GM19099 (cell line): ENCODE measurements around the gene SLC9A3.

Experiments used
- POLR2A ChIP-seq: IDR thresholded peaks from 3 replicates; pipeline ENCODE4 v1.6.1; 2011; ENCODE audit warnings: low read depth; ENCODE audit not compliant: insufficient read length; ENCODE audit errors: extremely low read depth

SLC9A3 gene

DNA sequence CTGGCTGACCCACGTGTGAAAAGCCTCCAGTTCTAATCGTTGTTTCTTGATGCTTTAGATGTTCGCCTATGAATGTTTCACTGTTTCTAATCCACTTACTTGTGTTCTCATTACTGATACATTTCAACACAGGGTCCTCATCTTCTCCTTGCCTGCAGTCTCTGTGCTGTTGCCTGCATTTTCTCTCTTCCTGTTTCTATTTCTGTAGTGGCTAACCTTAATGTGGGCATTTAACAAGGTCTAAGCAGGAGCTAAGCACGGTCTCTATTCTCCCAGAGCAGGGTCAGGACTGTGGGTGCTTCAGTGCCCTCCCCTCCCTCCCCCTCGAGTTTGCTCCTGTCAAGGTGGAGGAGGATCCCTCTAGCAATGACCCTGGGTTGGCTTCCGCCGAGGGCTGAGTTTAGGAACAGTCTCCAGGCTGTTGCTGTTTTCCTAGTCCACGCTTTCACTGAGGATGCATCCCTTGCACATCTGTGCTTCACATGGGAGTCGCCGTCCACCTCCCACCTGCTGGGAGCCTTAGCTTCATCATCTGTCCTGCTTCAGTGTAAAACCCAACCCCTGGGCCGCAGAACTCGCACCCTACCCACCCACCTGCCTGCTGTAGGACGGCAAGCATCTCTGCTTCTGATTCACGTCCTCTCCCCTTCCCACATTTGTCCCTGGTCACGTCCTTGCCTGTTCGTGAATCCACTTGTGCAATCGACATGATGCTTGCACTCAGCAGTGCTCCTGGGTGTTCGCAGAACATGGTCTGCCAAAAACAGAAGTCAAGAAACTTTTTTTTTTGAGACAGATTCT, 83.6 kb downstream of the SLC9A3 start:
- TF ChIP-seq POLR2A: no peak

DNA sequence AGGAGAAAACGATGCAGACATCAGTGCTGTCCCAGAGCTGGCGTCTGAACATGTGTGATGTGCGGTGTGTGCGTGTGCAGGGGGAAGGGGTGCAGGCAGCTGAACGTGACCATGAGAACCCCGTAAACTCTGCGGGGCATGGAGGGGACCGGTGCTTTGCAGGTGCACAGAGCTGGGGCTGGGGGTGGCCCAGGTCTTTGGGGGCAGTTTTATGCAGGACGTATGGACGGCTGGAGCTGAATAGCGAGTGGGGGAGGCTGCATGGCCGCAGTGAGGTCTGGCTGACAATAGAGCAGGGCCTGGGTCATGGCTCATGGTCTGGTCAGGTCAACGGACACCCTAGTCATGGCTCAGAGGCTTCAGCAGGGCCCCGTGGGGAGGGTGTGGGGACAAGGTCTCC, 84.6 kb downstream of the SLC9A3 start:
- no peak for TF ChIP-seq POLR2A

DNA sequence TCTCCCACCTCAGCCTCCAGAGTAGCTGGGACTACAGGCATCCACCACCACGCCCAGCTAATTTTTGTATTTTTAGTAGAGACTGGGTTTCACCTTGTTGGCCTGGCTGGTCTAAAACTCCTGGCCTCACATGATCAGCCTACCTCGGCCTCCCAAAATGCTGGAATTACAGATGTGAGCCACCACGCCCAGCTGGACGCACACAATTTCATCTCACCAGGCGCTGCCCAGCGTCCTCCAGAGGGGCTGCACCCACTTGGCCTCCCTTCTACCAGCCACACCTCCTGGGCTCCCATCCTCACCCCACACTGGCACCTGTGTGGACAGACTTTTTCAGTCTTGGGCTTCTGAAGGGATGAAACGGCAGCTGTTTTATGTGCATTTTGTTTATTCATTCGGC, 85.1 kb downstream of the SLC9A3 start:
- no peak for TF ChIP-seq POLR2A

DNA sequence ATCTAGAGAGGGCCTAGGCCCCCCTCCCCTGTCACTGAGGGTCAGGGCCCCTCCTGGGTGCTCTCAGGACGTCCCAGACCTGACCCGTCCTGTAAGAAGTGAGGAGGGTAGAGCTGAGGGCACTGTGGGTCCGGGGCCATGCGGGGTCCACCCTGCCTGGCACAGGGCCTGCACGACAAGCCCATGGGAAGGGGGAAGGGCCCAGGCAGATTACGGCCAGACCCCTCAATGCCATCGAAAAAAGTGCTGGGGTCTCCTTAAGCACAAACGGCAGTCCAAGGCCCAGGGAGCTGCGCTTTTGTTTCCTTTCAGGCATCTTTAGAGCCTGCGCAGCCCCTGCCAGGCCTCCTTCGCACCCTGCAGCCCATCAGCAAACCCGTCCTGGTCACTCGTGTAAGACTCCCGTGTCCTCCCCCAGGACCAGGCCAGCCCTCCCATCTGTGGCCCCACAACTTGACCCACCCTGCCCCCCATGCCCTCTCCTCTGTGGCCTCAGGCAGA, 85.7 kb downstream of the SLC9A3 start:
- no peak for TF ChIP-seq POLR2A

DNA sequence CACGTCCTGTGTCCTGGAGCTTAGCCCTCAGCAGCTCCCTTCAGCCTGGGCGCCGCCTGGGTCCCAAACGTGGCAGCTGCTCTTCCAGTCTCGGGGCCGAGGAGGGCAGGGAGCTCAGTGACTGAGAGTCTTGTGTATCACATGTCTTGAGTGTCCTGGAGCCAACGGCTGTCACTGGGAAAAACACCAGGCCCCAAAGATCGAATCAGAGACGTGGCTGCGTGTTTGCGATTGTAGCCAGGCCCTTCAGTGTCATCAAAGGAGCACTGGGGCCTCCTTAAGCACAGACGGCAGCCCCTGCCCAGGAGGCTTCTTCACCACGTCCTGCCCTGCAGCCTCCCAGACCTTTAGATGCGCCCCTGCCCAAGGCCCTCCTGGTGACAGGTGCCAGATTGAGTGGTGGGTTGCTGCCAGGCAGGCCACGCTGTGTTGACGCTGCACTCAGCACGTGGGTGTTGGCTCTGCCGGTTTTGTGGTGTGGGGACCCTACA, 86.9 kb downstream of the SLC9A3 start:
- TF ChIP-seq POLR2A: no peak

DNA sequence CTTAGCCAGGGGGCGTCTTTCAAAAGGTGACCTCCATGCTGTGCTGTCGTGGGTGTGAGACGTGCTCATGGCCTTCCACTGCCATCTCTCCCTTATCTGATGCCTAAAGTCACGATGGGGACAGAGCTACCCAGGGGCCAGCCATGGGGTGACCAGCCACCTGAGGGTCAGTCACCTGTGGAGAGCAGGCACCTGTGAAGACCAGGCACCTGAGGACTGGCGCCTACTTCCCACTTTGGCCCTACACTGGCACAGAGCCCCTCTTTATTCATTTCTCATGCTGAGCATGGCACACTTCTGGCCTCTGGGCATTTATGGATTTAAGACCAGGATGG, 87.6 kb downstream of the SLC9A3 start:
- TF ChIP-seq POLR2A: no peak

DNA sequence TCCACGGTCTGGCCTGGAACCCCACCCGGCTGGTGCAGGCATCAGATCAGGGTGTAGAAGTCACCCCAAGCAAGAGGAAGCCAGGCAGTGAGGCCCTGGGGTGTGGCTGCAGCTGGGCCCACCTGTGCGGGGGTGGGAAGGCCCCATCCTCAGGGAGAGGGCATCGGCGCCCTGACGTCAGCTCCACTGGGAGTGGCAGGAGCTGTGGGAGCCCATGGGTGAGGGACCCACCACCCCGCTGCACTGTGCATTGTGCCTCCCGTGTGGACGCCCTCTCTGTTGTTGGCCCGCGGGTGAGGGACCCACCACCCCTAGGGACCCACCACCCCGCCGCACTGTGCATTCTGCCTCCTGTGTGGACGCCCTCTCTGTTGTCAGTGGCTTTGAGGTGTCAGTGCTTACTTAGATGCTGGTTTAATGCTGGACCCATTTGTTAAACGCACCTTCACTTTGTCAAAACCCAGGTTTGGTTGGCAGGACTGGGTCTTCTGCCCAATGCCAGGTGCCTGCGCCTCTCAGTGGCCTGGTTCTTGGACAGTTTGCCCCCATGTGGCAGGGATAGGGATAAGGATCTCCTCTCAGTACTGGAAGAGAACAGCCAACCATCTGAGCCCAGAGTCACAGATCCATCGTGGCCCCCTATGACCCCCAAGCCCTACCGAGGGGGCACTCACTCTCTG, 88.1 kb downstream of the SLC9A3 start:
- TF ChIP-seq POLR2A: no peak

DNA sequence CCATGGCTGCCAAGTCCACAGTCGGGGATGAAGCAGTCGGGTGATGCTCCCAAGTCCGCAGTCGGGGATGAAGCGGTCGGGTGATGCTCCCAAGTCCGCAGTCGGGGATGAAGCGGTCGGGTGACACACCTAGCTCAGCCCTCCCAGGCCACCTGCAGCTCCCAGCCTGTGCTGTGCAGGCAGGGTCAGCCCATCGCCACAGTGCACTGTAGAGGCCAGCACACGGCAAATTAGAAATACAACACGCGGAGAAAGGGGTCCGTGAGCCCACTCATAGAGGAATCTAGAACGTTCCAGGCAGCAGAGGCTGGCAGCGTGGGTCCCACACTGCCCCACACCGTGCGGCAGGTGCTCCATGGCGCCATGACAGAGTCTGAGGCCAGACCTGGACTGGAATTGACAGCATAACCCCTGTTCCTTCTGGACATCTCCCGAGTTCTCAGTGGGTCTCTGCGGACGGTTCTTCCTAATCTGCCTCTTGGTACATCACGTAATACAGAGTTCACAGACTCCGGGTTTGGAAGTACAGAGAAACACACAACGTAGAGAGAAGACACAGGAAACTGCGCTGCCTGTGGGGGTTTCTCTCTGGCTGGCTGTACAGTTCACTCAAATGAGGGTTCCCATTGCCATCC, 89.0 kb downstream of the SLC9A3 start:
- no peak for TF ChIP-seq POLR2A

DNA sequence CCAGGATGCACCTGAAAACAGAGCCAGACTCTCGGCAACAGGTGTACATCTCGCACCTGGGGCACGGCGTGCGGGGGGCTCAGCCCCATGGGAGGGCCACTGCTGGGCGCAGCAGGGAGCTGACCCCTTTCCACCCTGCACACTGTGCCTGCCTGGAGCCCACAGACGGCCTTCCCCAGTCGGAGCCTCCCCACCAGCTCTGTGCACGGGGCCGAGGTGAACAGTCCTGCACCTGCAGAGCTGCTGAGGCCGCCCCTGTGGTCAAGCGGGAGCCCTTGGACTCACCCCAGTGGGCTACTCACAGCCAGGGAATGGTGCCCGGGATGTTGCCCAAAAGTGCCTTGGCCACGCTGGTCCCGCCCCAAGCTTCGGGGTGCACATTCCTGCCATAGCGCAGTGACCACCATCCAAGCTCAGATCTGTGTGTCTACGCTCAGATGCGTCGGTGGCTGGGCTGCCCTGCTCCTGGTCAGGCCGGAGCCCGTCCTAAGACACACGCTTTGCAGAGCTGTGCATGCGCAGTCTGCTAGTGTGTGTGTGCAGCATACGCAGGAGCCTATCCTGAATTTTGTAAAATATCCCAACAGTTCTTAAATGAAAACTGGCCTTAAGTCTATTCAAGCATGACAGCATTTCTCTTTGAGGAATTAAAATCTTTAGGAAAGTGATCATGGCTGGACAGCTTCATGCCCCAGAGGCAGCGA, 89.7 kb downstream of the SLC9A3 start:
- TF ChIP-seq POLR2A: no peak

DNA sequence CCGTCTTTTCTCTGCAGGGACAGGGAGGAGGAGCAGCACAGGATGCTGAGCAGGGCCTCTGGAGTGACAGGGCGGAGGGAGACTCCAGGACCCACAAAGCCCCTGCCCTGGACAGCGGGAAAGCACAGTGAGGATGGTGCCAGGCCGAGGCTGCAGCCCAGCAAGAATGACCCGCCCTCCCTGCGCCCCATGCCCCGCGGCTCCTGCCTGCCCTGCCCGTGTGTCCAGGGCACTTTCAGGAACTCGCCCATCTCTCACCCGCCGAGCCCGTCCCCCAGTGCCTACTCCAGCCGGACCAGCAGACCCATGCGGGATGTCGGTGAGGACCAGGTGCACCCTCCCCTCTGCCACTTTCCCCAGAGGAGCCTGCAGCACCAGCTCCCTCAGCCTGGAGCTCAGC, 90.4 kb downstream of the SLC9A3 start:
- no peak for TF ChIP-seq POLR2A

DNA sequence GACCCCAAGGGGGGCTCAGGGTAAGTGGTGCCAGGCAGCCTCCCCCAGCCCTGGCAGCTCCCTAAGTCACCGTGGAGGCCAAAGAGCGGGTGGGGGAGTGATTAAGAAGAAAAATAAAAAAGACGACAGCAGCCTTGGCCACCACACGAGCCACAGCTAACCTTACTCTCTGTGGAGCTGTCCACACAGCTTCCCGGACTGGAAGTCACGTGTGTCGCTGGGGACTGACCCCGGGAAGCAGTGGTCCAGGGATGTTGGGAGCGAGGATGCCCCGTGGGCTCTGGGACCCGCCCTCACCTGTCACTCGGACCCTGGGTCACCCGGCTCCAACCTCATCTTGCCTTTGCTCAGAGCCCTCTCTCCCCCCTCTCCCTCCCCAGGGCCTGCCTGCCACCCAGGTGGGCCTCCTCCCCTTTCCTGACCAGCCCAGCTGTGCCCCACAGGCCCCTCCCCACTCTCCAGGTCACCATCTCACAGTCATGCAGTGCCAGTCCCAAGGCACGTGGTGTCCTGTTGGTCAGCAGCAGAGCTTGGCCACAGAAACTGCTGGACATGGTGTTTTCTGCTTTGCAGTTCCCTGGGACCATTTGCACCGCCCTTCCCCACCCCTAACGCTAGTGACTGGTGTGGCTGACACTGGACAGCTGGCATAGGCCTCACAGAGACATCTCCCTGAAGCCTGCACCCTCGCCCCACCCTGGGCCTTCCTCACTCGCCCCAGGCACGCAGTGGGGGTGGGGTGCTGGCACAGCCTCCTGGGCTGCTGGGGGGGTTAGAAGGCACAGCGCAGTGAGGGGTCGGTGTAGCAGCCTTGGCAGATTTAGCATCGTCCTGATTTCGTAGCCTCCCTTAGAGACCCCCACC, 91.1 kb downstream of the SLC9A3 start:
- no peak for TF ChIP-seq POLR2A

DNA sequence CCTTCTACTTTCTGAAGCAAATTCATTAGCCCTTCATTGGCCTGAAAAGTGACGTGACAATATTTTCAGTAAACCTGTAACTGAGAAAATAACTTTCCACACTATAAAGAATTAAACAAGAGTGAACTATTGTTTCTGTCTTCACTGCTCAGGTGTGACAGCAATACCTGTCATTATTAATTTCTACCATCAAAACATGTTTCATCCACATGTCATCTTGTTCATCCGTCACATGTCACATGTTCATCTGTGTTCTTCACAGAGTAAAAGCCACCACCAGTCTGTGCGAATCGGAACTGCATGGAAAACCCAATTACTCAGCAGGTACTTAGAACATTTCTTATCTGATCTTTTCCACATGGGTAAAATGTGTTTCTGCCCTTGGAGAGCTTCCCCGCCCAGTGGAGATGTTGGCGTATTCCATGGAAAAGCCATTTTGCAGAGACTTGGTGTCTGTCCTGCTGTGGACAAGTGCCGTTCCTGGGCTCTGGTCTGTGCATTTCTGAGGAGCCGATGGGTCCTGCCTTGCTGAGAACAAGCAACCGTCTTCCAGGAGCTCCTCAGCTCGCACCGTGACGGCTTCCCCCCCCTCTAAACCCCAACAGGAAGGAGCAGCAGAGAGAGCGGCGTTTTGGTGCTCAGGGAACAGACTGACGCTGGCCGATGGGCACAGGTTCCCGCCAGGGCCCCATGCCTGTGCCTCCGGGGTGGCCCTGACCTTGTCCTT, 91.9 kb downstream of the SLC9A3 start:
- no peak for TF ChIP-seq POLR2A

DNA sequence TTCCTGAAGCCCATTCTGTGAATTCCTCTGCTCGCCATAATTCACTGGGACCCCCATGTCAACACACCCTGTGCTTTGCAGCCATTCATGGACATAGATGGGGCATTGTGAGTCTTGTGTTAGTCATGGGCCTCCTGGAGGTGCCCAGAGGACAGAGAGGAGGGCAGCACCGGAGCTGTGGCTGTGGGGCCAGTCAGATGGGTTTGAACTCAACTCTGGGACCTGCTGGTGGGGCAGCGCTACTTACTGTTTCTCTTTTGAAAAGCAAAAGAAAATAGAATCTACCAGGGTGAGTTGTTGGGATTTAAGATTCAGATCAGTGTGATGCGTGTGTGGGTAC, 92.6 kb downstream of the SLC9A3 start:
- TF ChIP-seq POLR2A: no peak

DNA sequence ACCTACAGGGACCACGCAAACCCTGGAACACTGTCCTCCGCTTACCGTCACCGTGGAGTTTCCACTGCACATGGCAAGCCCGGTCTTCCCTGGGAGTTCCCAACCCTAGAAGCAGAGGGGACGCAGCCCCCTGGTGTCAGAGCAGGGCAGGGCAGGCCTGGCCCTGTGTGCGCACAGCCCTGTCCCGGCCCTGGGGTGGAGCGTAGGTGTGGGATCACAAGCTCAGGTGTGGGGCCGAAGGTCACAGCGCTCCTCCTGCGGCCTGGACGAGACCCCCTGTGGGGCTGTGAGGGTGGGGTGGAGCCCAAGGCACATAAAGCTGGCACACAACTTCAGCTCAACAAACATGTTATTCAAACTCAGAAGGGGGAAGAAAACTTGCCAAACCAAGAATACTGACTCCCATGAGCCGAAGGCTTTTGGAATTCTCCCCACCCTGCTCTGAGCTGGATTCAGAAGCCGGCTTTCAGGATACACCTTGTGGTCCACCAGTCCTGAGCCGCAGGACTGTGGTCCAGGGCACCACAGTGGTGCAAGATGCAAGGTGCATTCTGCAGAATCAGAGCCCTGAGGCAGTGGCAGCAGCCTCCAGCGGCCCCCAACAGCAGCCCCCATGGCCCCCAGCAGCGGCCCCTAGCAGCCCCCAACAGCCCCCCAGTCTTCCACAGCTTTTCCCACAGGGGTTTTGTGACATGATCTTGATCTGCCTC, 93.1 kb downstream of the SLC9A3 start:
- no peak for TF ChIP-seq POLR2A
